Measurements from ENCODE around the gene AKAP13. TPM values are rescaled to one million over a fixed set of nuclear protein-coding genes. Genes with fewer than 3 reads are reported as not detected.
A peak's percentile ranks its signal among the peaks of the same experiment; 100 is the strongest.

AKAP13 gene
- total RNA-seq, 4 donors from 2014 or later = 189 to 405 (median 244) TPM

GRCh38 chr15:85496551-85497171 lies 116.3 kb downstream of the AKAP13 start:
- Histone ChIP-seq H3K9me3 (no peaks in the 10 kb centered on the region), H3K36me3 (no peaks in the 10 kb centered on the region), H3K27me3 (no peaks in the 10 kb centered on the region), H3K4me3 (replicated peaks in 1 of 3) (no peak overlapping the region), H3K27ac (peak overlapping the region in 2 of 3 donors; percentile 24 to 61), H3K4me1 (peaks cover 58 to 81% of the 10 kb centered on the region in 2 donors)
- no peak for DNase-seq
- TF ChIP-seq CTCF (IDR thresholded peaks at IDR 0.05) (no peak), POLR2A (IDR thresholded peaks at IDR 0.05) (no peak)
- intact Hi-C loops (cut with DNase I) = no loop called here
- WGBS, 2 donors = 60 to 75% methylated on average over 2 of the region's 2 CpGs

- no peak for DNase-seq
- Histone ChIP-seq H3K4me3 (replicated peaks in 1 of 3) (no peak overlapping the region), H3K9me3 (no peaks in the 10 kb centered on the region), H3K27me3 (no peaks in the 10 kb centered on the region), H3K27ac (peak overlapping the region in 2 of 3 donors; percentile 24 to 61), H3K4me1 (peaks cover 58 to 79% of the 10 kb centered on the region in 2 donors), H3K36me3 (no peaks in the 10 kb centered on the region)
- 62 to 67% methylated on average over 2 of the region's 2 CpGs for WGBS, 2 donors
- intact Hi-C loops (cut with DNase I) = no loop called here
- no peak for TF ChIP-seq POLR2A (IDR thresholded peaks at IDR 0.05)
- no peak for TF ChIP-seq CTCF (IDR thresholded peaks at IDR 0.05)
Measured at GRCh38 chr15:85497172-85497569, 116.8 kb downstream of the AKAP13 start.

- Histone ChIP-seq H3K36me3 (no peaks in the 10 kb centered on the region), H3K4me3 (replicated peaks in 1 of 3) (no peak overlapping the region), H3K27ac (peak overlapping the region in 2 of 3 donors; percentile 51 to 68), H3K4me1 (peaks cover 56 to 76% of the 10 kb centered on the region in 2 donors), H3K9me3 (no peaks in the 10 kb centered on the region), H3K27me3 (no peaks in the 10 kb centered on the region)
- intact Hi-C loops (cut with DNase I) = no loop called here
- TF ChIP-seq POLR2A (IDR thresholded peaks at IDR 0.05) = no peak
- no peak for TF ChIP-seq CTCF (IDR thresholded peaks at IDR 0.05)
- no peak for DNase-seq
- WGBS, 2 donors = 79 to 81% methylated on average over 6 of the region's 6 CpGs
Measured at GRCh38 chr15:85498471-85498870, 118.1 kb downstream of the AKAP13 start.

- Histone ChIP-seq H3K9me3 (no peaks in the 10 kb centered on the region), H3K27me3 (no peaks in the 10 kb centered on the region), H3K36me3 (no peaks in the 10 kb centered on the region), H3K27ac (peak overlapping the region; percentile 37 to 68 (median 51)), H3K4me3 (replicated peaks in 1 of 3) (no peak overlapping the region), H3K4me1 (peaks cover 46 to 66% of the 10 kb centered on the region in 2 donors)
- WGBS, 2 donors = 36 to 37% methylated on average over 7 of the region's 7 CpGs
- TF ChIP-seq POLR2A (IDR thresholded peaks at IDR 0.05) (peak in 1 of 2 donors; percentile 7), CTCF (IDR thresholded peaks at IDR 0.05) (no peak)
- intact Hi-C loops (cut with DNase I) = no loop called here
- DNase-seq = peak; percentile 35 to 38
Measured at GRCh38 chr15:85499371-85499887, 119.0 kb downstream of the AKAP13 start.

GRCh38 chr15:85500060-85500708 lies 119.8 kb downstream of the AKAP13 start:
- WGBS, 2 donors = 64 to 67% methylated on average over 6 of the region's 6 CpGs
- Histone ChIP-seq H3K4me3 (replicated peaks in 1 of 3) (no peak overlapping the region), H3K36me3 (no peaks in the 10 kb centered on the region), H3K27ac (peak overlapping the region; percentile 37 to 68 (median 51)), H3K9me3 (no peaks in the 10 kb centered on the region), H3K27me3 (no peaks in the 10 kb centered on the region), H3K4me1 (peaks cover 46 to 66% of the 10 kb centered on the region in 2 donors)
- TF ChIP-seq POLR2A (IDR thresholded peaks at IDR 0.05) (no peak), CTCF (IDR thresholded peaks at IDR 0.05) (no peak)
- intact Hi-C loops (cut with DNase I) = no loop called here
- no peak for DNase-seq
